ENCODE results near the gene ASB15. TPM values are rescaled to one million over a fixed set of nuclear protein-coding genes. Genes with fewer than 3 reads are reported as not detected.
"Not testable (repeated sequence)": the region's sequence is repeated elsewhere in the genome, so short reads cannot be mapped to it uniquely, and the experiment has no call there.

Gene ASB15
- not detected for total RNA-seq

DNA sequence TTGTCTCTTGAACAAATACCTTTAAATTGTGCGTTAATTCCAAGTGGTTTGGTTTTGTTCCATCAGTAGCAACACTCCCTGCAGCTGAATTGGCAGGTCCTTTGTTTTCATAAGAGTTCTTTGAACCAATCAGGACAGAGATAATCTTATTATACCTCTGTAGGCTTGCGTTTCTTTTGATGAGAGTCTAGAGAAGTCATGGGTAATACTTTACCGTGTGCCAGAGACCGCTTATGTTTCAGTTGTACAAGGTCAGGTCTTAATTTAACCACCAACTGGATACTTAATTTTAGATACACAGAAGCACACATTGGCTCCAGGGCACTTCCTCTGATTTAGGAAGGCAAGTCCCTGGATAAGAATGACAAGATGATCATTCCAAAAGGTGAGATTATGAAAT lies at the start of gene ASB15:
Gene ASB15, plus strand, starts transcription at position 292 of the 400 bp plus-strand sequence. CDS start 12,682 bp downstream, outside the sequence.
- TF ChIP-seq, protein P1, sequence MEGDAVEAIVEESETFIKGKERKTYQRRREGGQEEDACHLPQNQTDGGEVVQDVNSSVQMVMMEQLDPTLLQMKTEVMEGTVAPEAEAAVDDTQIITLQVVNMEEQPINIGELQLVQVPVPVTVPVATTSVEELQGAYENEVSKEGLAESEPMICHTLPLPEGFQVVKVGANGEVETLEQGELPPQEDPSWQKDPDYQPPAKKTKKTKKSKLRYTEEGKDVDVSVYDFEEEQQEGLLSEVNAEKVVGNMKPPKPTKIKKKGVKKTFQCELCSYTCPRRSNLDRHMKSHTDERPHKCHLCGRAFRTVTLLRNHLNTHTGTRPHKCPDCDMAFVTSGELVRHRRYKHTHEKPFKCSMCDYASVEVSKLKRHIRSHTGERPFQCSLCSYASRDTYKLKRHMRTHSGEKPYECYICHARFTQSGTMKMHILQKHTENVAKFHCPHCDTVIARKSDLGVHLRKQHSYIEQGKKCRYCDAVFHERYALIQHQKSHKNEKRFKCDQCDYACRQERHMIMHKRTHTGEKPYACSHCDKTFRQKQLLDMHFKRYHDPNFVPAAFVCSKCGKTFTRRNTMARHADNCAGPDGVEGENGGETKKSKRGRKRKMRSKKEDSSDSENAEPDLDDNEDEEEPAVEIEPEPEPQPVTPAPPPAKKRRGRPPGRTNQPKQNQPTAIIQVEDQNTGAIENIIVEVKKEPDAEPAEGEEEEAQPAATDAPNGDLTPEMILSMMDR (IDR thresholded peaks at IDR 0.05): no peak
- DNase-seq (ENCODE audit: low spot score): no peak
- no peak for ATAC-seq (ENCODE audit: low FRiP score)

DNA sequence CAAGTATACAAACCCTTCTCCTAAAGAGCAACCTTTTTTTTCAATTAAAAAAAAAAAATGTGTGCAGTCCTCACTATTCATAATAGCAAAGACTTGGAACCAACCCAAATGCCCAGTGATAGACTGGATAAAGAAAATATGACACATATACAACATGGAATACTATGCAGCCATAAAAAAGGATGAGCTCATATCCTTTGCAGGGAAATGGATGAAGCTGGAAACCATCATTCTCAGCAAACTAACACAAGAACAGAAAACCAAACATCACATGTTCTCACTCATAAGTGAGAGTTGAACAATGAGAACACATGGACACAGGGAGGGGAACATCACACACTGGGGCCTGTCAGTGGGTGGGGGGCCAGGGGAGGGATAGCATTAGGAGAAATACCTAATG lies 49.5 kb upstream of the ASB15 start:
- not testable (repeated sequence) for ATAC-seq (ENCODE audit: low FRiP score); DNase-seq (ENCODE audit: low spot score)

DNA sequence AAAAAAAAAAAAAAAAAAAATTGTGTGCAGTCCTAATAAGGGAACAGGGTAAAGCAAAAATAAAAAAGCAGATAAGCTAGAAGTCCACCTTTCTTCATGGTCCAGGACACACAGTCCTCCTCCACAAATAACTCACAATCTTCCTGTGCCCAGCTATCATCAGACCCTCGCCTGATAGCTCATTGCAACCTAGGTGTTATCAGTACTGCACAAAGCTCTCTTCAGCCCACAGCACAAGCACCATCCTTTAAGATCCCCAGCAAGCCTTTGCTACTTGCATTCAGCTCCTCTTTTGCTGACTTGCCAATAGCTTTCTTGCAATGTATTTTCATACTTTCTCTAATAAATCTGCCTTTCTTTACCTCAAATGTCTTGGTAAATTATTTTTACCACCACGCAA lies 49.0 kb upstream of the ASB15 start:
- DNase-seq (ENCODE audit: low spot score) (no peak), ATAC-seq (ENCODE audit: low FRiP score) (no peak)
- TF ChIP-seq, protein P1 (IDR thresholded peaks at IDR 0.05): no peak

DNA sequence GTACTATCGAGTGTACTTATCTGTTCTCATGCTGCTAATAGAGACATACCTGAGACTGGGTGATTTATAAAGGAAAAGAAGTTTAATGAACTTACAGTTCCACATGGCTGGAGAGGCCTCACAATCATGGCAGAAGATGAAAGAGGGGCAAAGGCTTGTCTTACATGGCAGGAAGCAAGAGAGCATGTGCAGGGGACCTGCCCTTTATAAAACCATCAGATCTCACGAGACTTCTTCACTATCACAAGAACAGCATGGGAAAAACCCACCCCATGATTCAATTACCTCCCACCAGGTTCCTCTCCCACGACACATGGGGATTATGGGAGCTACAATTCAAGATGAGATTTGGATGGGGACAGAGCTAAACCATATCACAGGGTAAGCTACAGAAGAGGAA lies 48.5 kb upstream of the ASB15 start:
- DNase-seq (ENCODE audit: low spot score) (no peak), ATAC-seq (ENCODE audit: low FRiP score) (no peak)
- TF ChIP-seq, protein P1 (IDR thresholded peaks at IDR 0.05): no peak

DNA sequence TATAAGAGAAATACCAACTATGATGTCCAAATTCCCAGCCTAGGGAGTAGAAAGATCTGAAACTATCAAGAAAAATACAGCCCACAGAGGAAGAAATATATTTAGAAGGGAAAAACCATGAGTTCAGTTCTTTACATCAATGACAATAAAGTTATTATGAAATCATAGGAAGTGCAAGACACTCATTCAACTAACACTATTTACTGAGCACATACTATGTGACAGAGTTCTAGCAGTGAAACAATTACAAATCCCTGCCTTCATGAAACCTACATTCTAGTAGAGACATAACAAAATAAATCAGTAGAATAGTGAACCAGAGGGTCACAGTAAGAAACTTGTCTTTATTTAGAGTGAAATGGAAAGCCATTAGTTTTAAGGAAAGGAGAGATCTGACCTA lies 46.1 kb upstream of the ASB15 start:
- no peak for ATAC-seq (ENCODE audit: low FRiP score)
- TF ChIP-seq, protein P1 (IDR thresholded peaks at IDR 0.05): no peak
- DNase-seq (ENCODE audit: low spot score): no peak

DNA sequence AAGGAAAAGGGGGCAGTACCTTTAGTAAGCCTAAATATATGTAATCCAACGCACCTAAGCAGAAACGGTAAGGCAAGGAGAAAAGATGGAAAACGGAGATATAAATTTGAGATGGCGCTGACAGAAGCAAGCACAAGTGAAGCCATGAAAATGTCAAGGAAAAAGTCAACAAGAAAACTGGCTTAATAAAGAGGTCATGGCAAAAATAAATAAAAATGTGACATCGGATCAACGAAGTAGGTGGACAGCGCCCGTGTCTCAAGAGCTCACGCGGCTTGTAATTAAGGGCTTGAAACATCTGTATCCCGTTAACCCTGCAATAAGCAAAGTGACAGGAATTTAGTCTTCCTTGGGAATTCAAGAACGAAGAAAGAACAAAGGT lies 44.6 kb upstream of the ASB15 start:
- ATAC-seq (ENCODE audit: low FRiP score): no peak
- TF ChIP-seq, protein P1 (IDR thresholded peaks at IDR 0.05): no peak
- DNase-seq (ENCODE audit: low spot score): no peak

DNA sequence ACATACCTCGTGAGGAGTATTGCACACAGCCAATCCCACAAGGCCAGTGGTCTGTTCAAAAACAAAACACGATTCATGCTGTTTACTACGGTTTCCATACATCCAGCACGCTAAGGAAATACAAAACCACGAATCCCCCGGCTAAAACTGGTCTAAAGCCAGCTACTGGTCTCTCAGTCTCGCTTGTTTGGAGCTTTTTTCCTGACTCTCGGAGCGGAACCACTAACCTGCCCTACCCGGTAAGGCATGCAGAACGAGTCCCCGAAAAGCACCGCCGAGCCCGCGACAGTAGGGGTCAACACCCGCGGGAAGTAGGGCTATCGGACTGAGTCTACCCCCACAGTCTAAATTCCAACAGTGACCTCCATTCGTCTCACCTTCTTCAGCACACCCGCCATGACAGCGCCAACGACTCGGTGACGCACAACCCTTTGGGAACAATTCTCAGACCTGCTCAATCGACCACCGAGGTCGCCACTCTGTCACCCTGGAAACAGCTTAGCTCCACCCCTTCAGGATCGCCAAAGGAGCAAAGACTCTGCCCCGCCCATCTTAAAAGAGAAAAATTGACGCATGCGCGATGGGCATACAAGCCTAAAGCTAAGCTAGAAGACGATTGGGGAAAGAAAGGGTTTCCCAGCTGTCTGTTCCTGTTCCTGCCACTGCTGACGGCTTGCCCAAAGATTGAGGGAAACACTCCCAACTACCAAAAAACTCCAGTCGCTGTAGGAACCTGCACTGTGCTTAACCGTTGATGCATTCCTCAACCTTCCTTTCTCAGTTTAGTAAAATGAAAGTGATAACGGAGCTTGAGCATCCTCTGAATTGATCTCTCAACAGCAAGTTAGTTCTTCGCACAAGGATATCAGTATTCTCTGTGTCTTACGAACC lies 44.0 kb upstream of the ASB15 start, which contains the start of gene NDUFA5:
Gene NDUFA5, minus strand, starts transcription at position 421 of the 891 bp plus-strand sequence. Its CDS starts 23 bp downstream, at position 398.
- peak; percentile 90 for DNase-seq (ENCODE audit: low spot score)
- peak; percentile 100 for ATAC-seq (ENCODE audit: low FRiP score)
- TF ChIP-seq, protein P1 (IDR thresholded peaks at IDR 0.05): no peak
